GM21737 (cell line): ENCODE data around the gene CDH23.

Experiments used
- ATAC-seq: cut with Tn5 transposase; IDR thresholded peaks from one replicate; pipeline ENCODE4 v1.9.1; 2021; ENCODE audit warnings: mild to moderate bottlenecking, moderate library complexity; ENCODE audit not compliant: unreplicated experiment

CDH23 gene

DNA sequence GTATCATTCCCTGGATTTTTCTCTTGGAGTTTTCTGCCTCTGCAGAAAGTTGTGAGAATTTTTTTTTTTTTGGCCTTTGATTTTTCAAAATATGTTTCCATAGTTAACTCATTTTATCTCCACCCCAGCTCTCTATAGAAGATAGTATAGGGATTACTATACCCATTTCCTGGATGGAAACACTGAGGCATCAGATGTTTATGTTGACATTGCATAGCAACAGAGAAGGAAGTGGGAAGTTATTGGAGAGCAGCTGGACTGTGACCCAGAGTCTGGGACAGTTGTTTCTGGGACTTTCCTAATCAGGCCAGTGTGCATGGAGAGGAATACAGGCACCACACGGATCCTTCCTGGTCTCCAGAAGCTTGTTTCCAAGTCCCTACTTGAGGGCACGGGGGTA is 158.0 kb downstream of the CDH23 start:
- no peak for ATAC-seq

DNA sequence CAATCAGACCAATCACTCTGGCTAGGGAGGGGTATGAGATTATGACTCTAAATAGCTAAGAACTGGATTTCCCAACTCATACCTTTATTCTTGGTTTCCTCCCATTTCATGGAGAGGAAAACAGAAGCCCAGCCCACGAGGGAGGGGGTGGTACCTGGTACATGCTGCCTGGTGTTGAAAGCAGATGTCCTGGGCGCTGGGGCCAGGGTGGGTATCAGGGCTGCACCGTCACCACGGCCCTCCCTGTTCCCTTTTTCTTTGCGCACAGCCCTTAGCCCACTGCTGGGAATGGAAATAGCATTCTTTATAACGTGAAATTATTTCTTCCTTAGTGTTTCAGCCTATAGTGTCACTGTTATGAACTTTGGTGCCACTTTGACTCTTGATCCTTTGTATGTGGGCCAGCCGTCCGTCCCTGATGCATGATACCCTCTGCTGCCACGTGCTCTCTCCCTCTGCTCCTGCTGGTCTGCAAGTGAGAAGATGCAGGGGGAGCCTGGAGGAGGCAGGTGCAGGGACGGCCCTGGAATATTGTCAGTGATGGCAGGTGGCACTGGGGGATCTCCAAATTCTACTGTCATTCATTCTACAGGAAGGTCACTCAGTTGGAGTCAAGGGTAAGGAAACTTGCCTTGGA is 158.5 kb downstream of the CDH23 start:
- ATAC-seq, result no peak

GRCh38 chr10:71555724-71556119 is 159.0 kb downstream of the CDH23 start:
- ATAC-seq, result no peak

DNA sequence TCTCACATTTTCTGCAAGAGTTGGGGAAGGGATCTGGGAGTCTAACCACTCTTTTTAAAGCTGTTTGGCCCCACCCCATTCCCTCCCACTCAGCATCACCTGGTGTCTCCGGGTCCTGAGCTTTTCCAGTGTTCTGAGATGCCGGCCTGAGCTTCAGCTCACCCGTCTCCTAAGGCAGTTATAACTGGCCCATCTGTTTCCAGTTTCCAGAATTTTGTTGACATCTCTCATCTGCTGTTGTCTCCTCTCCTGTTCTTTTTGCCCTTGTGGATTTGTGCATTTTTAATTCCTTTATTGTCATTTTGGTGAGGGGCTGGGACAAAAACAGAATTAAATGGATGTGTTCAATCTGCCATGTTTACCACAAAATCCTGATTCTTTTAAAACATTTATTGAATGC is 162.3 kb downstream of the CDH23 start:
- ATAC-seq, result no peak

GRCh38 chr10:71561003-71561574 is 164.4 kb downstream of the CDH23 start:
- no peak for ATAC-seq

- ATAC-seq, result no peak
Measured at GRCh38 chr10:71562181-71562580, 165.5 kb downstream of the CDH23 start.

DNA sequence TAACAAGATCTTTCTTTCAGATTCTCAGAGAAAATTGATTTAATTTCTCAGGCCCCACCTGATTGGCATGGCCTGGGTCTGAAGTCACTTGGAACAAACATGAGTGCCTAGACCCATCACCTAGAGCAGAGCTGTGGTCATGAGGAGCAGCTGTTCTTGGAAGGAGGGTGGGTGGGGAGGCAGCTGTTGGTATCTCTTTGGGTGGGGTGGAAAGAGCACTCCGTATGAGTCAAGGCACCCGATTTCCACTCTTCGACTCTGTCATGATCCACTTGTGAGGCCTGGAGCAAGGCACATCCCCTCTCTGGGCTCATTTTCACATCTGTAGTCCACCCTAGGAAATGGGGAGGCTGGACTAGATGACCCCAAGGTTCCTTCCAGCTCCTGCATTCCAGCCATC is 166.2 kb downstream of the CDH23 start:
- ATAC-seq, result no peak

- no peak for ATAC-seq
Measured at GRCh38 chr10:71564194-71564820, 167.6 kb downstream of the CDH23 start.

DNA sequence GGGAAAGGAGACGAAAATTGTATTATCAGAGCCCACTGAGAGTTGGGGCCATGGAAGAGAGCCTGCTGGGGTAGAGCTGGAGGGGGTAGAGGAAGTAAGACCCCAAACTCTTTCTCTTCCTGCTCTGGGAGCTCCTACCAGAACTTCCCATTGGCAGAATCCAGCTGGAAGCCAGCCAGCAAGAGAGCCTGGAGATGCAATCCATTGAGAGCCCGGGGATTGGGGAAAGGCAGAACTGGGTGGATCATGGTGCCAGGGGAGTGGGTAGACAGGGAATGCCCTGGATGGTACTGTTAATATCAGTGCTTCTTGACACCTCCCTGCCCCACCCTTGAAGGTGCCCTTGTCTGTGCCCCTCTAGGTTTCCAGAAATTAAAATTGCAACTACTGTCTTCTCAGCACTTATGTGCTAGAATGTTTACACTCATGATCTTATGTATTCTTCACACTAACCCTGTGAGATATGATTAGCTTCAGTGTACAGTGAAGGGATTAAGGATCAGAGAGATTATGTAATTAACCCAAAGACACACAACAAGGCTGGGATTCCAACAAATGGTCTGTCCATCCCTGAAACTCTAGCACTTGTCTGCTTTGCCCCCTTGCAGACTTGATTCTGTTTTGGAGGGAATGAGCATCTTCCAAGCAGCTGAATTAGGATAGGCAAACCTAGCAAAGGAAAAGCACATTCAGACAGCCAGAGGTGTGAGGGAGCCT is 168.7 kb downstream of the CDH23 start:
- ATAC-seq, result no peak

GRCh38 chr10:71567006-71567405 is 170.3 kb downstream of the CDH23 start:
- no peak for ATAC-seq

- no peak for ATAC-seq
Measured at GRCh38 chr10:71568896-71569492, 172.3 kb downstream of the CDH23 start.

GRCh38 chr10:71569775-71570588 is 173.3 kb downstream of the CDH23 start:
- no peak for ATAC-seq

DNA sequence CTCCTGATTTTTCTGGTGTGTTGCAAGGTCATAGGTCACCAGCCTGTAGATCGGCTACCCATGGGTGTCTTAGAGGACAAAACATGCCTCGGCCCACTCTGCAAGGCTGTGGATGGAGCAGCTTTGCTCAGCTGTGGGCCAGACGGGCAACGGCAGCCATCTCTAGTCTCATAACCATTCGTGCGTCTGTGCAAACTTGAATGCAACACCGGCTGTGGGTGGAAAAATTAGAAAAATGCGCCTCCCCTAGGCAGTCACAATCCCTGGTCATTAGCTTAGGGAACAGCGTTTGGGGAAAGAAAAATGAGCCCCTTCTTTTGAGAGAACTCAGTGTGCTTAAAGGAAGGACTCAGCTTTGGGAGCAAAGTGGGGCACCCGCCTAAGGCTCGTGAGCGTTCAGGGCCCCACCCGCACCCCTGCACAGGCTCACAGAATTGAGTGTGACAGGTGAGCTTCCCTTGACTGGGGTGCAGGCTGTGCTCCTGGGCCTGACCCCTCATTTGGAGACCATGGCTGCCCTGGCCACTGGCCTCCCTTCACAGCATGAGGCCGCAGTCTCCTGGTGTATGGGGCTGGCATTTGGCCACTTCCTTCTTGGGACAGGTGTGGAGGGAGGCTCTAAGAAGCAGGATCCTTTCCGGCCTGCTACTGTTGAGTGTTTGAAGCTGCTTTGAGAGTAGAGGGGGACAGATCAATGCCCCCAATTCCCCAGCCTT is 174.9 kb downstream of the CDH23 start:
- ATAC-seq, result no peak

- ATAC-seq, result no peak
Measured at GRCh38 chr10:71572962-71573361, 176.2 kb downstream of the CDH23 start.

DNA sequence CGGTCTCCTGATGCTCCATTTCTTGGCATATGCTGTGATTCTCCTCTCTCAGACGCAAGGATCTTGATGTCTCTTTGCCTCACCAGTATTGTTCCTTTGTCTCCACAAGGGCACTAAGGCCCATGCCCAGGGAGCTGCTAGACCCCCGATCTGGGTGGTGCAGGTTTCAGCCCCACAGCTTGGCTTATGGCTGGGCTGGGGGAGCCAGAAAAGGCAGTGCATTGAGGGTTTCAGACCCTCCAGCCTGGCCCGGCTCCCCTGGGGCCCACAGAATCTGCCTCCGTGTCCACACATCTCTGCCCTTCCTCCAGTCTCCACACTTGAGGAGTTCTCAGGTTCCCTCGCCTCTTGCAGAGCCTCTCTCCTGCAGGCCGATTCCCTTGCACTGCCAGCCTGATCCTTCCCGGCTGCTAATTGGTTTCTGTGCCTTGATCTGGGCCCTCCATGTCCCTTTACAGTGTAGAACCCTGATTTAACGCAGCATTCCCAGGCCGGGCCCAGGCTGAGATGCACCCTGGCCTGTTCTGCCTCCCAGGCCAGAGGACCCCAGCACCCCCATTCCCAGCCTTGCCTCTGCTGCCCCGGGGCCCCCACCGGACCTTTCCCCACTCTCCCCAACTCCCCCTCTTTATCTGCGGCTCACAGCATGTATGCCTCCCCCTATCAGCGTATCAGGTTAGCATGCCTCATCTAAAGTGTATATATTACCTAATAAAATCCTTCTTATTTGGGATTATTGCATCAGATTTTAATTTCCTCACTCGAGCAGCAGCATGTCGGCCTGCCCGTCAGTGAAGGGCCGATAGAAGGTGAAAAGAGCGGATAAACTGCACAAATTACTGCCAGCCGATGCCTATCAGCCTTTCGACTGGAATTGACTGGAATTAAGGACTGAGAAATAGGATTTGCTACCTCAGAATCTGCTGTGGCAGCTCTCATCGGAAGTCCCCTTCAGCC is 177.1 kb downstream of the CDH23 start:
- no peak for ATAC-seq

- ATAC-seq, result no peak
Measured at GRCh38 chr10:71575451-71575850, 178.7 kb downstream of the CDH23 start.

DNA sequence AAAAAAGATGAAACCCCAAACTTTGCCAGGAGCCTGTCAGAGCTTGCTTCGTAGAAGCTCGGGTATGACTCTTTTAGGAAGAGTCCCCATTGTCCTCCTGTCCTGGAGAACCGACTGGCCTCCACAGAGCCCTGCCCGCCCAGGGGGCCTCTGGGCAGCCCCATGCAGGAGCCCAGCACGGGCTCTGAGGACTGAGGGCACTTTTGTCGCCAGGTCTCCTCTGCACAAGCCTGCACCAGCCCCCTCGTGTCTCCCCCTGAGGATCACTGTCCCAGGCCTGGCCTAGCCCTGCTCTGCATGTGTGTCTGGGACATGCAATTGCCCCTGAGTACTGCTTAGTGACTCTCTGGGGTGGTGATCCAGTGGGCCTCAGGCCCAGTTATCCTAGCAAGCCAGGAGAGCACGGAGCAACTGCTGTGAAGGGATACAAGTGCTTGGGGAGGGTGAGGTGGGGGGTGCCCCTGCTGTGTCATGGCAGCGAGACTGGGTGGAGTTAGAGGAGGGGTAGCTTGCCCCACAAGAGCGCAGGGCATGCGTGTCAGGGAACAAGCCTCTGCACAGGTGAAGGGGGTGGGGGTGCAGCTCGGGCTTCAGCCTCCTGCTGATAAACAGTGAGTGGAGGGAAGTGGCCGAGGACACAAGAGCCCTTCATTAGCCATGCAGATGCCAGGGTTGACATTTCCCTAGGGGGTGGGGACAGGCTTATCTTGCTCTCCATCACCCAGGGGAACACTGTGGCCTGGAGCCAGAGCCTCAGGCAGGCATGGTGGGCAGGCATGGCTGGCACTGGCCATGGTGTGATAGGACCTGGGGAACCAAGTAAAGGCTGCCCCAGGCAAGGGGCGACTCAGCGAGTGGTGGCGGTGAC is 179.4 kb downstream of the CDH23 start:
- ATAC-seq, result no peak

GRCh38 chr10:71576842-71577241 is 180.1 kb downstream of the CDH23 start:
- ATAC-seq, result no peak
